HEK293 (cell line): Measurements from ENCODE around the gene INTS7.

Experiments
- CTCF ChIA-PET: fragments of 350-600 bp; formaldehyde crosslinking; extraction: SDS; loops from one replicate; lab custom pipeline; 2021; ENCODE audit warnings: antibody characterized with exemption; lab: Yijun Ruan, JAX
- POLR2A ChIA-PET: fragments of 300-600 bp; formaldehyde crosslinking; extraction: SDS; loops from one replicate; lab custom pipeline; 2020; ENCODE audit warnings: antibody characterized with exemption, inconsistent platforms; lab: Yijun Ruan, JAX
- H3K27ac ChIP-seq: fragments of 200-500 bp; sonication (Bioruptor generic); 2 replicates; pipeline ENCODE4 v1.5.1; 2014; ENCODE audit warnings: low read depth, low read length, control low read depth, inconsistent platforms; ENCODE audit errors: extremely low read depth
- H3K36me3 ChIP-seq, 2 experiments: fragments of 200-500 bp in 1 of 2; sonication (Bioruptor generic) in 1 of 2; 1 replicate in 1 of 2; 2 replicates in 1 of 2; pipeline ENCODE4 v1.5.1; 2014 to 2017; ENCODE audit warnings: inconsistent platforms in 2 of 2, low read length in 2 of 2; ENCODE audit not compliant: control insufficient read depth in 2 of 2, insufficient read depth in 1 of 2
- H3K4me1 ChIP-seq: fragments of 200-500 bp; sonication (Bioruptor generic); 2 replicates; pipeline ENCODE4 v1.5.1; 2014; ENCODE audit warnings: mild to moderate bottlenecking, low read length, inconsistent platforms; ENCODE audit not compliant: control insufficient read depth, insufficient read depth
- H3K4me3 ChIP-seq: 2 replicates; pipeline ENCODE4 v1.5.1; 2011; ENCODE audit warnings: low read depth, mild to moderate bottlenecking, control low read depth, low read length, moderate library complexity
- H3K9me3 ChIP-seq: fragments of 200-500 bp; sonication (Bioruptor generic); 2 replicates; pipeline ENCODE4 v1.5.1; 2014; ENCODE audit warnings: low read depth, low read length, inconsistent platforms; ENCODE audit not compliant: control insufficient read depth, insufficient read depth
- KLF1 ChIP-seq: fragments of 450-650 bp; formaldehyde crosslinking; IDR thresholded peaks from 2 replicates; pipeline ENCODE4 v1.5.1; 2016; ENCODE audit warnings: missing biosample characterization, missing genetic modification characterization
- KLF16 ChIP-seq: fragments of 450-650 bp; formaldehyde crosslinking; IDR thresholded peaks from 2 replicates; pipeline ENCODE4 v1.5.1; 2017; ENCODE audit warnings: missing biosample characterization, missing genetic modification characterization
- MEIS1 ChIP-seq: sonication (generic); formaldehyde crosslinking; IDR thresholded peaks from 2 replicates; pipeline ENCODE4 v1.8.1; 2022; ENCODE audit warnings: missing genetic modification reagents, mild to moderate bottlenecking, borderline replicate concordance
- PBX3 ChIP-seq: sonication (generic); formaldehyde crosslinking; IDR thresholded peaks from 2 replicates; pipeline ENCODE4 v1.8.1; 2022; ENCODE audit warnings: mild to moderate bottlenecking, moderate library complexity, missing genetic modification reagents
- SALL2 ChIP-seq: fragments of 450-650 bp; formaldehyde crosslinking; IDR thresholded peaks from 2 replicates; pipeline ENCODE4 v1.5.0; 2017; ENCODE audit warnings: missing biosample characterization, mild to moderate bottlenecking, missing genetic modification characterization, borderline replicate concordance
- SP2 ChIP-seq: fragments of 450-650 bp; formaldehyde crosslinking; IDR thresholded peaks from 2 replicates; pipeline ENCODE4 v1.5.1; 2016; ENCODE audit warnings: missing biosample characterization, missing genetic modification characterization
- YY1 ChIP-seq: fragments of 450-650 bp; formaldehyde crosslinking; IDR thresholded peaks from 2 replicates; pipeline ENCODE4 v1.5.1; 2018; ENCODE audit warnings: missing biosample characterization, missing genetic modification characterization
- ZBTB21 ChIP-seq: fragments of 450-650 bp; formaldehyde crosslinking; IDR thresholded peaks from 2 replicates; pipeline ENCODE4 v1.5.1; 2017; ENCODE audit warnings: missing biosample characterization, missing genetic modification characterization
- ZBTB7A ChIP-seq: fragments of 450-650 bp; formaldehyde crosslinking; IDR thresholded peaks from 2 replicates; pipeline ENCODE4 v1.5.1; 2016; ENCODE audit warnings: low read depth, missing biosample characterization, missing genetic modification characterization
- ZNF138 ChIP-seq: fragments of 450-650 bp; formaldehyde crosslinking; IDR thresholded peaks from 2 replicates; pipeline ENCODE4 v1.5.1; 2016; ENCODE audit warnings: missing biosample characterization, missing genetic modification characterization, borderline replicate concordance
- ZNF16 ChIP-seq: fragments of 450-650 bp; formaldehyde crosslinking; IDR thresholded peaks from 2 replicates; pipeline ENCODE4 v1.5.1; 2016; ENCODE audit warnings: low read depth, missing biosample characterization, missing genetic modification characterization
- ZNF174 ChIP-seq: fragments of 450-650 bp; formaldehyde crosslinking; IDR thresholded peaks from 2 replicates; pipeline ENCODE4 v1.5.0; 2017; ENCODE audit warnings: missing biosample characterization, mild to moderate bottlenecking, missing genetic modification characterization
- ZNF2 ChIP-seq: fragments of 450-650 bp; formaldehyde crosslinking; IDR thresholded peaks from 2 replicates; pipeline ENCODE4 v1.5.1; 2016; ENCODE audit warnings: missing biosample characterization, missing genetic modification characterization
- ZNF221 ChIP-seq: fragments of 450-650 bp; formaldehyde crosslinking; IDR thresholded peaks from 2 replicates; pipeline ENCODE4 v1.5.1; 2017; ENCODE audit warnings: missing biosample characterization, missing genetic modification characterization, borderline replicate concordance
- ZNF239 ChIP-seq: fragments of 450-650 bp; formaldehyde crosslinking; IDR thresholded peaks from 2 replicates; pipeline ENCODE4 v1.5.1; 2016; ENCODE audit warnings: missing biosample characterization, missing genetic modification characterization
- ZNF311 ChIP-seq: fragments of 450-650 bp; formaldehyde crosslinking; IDR thresholded peaks from 2 replicates; pipeline ENCODE4 v1.5.1; 2017; ENCODE audit warnings: missing biosample characterization, missing genetic modification characterization, borderline replicate concordance
- ZNF473 ChIP-seq: fragments of 450-650 bp; formaldehyde crosslinking; IDR thresholded peaks from 2 replicates; pipeline ENCODE4 v1.5.1; 2017; ENCODE audit warnings: missing biosample characterization, missing genetic modification characterization
- ZNF558 ChIP-seq: fragments of 450-650 bp; formaldehyde crosslinking; IDR thresholded peaks from 2 replicates; pipeline ENCODE4 v1.5.1; 2016; ENCODE audit warnings: missing biosample characterization, missing genetic modification characterization
- ZNF561 ChIP-seq: fragments of 450-650 bp; IDR thresholded peaks from 2 replicates; pipeline ENCODE4 v1.5.1; 2018; ENCODE audit warnings: missing biosample characterization, missing genetic modification characterization, borderline replicate concordance
- ZNF596 ChIP-seq: fragments of 450-650 bp; IDR thresholded peaks from 2 replicates; pipeline ENCODE4 v1.5.0; 2018; ENCODE audit warnings: missing biosample characterization, mild to moderate bottlenecking, missing genetic modification characterization, moderate library complexity
- ZNF645 ChIP-seq: fragments of 450-650 bp; formaldehyde crosslinking; IDR thresholded peaks from 2 replicates; pipeline ENCODE4; 2016; ENCODE audit warnings: missing biosample characterization, missing genetic modification characterization
- ZNF701 ChIP-seq: fragments of 450-650 bp; formaldehyde crosslinking; IDR thresholded peaks from 2 replicates; pipeline ENCODE4 v1.5.1; 2016; ENCODE audit warnings: missing biosample characterization, missing genetic modification characterization
- ZNF792 ChIP-seq: fragments of 450-650 bp; formaldehyde crosslinking; IDR thresholded peaks from 2 replicates; pipeline ENCODE4 v1.5.1; 2016; ENCODE audit warnings: missing biosample characterization, missing genetic modification characterization
- ZSCAN23 ChIP-seq: fragments of 450-650 bp; formaldehyde crosslinking; IDR thresholded peaks from 2 replicates; pipeline ENCODE4 v1.5.1; 2016; ENCODE audit warnings: missing biosample characterization, missing genetic modification characterization
- ZXDB ChIP-seq: fragments of 450-650 bp; formaldehyde crosslinking; IDR thresholded peaks from 2 replicates; pipeline ENCODE4 v1.5.1; 2016; ENCODE audit warnings: missing biosample characterization, missing genetic modification characterization
- TF ChIP-seq, protein P1 (sequence below): fragments of 450-650 bp; formaldehyde crosslinking; IDR thresholded peaks from 2 replicates; pipeline ENCODE4 v1.5.1; 2016; ENCODE audit warnings: missing biosample characterization, missing genetic modification characterization
- TF ChIP-seq, protein P2 (sequence below): fragments of 450-650 bp; formaldehyde crosslinking; IDR thresholded peaks from 2 replicates; pipeline ENCODE4 v1.5.1; 2017; ENCODE audit warnings: missing biosample characterization, missing genetic modification characterization

The INTS7 gene

DNA sequence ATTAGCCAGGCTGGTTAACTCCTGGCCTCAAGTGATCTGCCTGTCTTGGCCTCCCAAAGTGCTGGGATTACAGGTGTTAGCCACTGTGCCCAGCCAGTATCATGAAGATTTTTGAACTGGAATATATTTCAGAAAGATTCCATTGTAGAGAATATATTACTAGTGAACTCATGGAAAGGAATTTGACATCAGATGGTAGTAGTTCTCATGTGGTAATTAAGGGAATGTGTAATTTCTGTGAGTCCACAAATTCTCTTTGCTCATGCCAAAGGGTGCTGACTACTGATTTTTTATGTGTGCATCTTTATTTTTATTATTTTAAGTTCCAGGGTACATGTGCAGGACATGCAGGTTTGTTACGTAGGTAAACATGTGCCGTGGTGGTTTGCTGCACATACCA is 10.6 kb upstream of the INTS7 start:
- Histone ChIP-seq H3K4me1 (no peaks in the 10 kb centered on the region), H3K36me3 (peaks cover 58 to 87% of the 10 kb centered on the region in 2 experiments), H3K4me3 (no peak overlapping the region), H3K9me3 (no peaks in the 10 kb centered on the region), H3K27ac (no peak overlapping the region)
- ChIA-PET POLR2A (no interaction called here), CTCF (interaction anchor here (0.6 to 6.3 kb wide), 3 partner anchors 11 to 348 kb away, joined by 3 to 39 read pairs (median 4); partner anchors contain the start of genes DTL and INTS7)
- TF ChIP-seq ZBTB7A (tag by site-specific recombination), result no peak
- TF ChIP-seq ZNF473 (tag by site-specific recombination), result no peak
- no peak for TF ChIP-seq KLF16 (tag by site-specific recombination)
- no peak for TF ChIP-seq ZNF221 (tag by site-specific recombination)
- no peak for TF ChIP-seq ZBTB21 (tag by site-specific recombination)
- TF ChIP-seq SALL2 (tag by site-specific recombination), result no peak
- TF ChIP-seq ZNF239, result no peak

GRCh38 chr1:212044851-212045250 is 9.5 kb upstream of the INTS7 start:
- H3K4me3 ChIP-seq, result no peak overlapping the region
- no peak overlapping the region for H3K27ac ChIP-seq
- ChIA-PET CTCF (interaction anchor here (0.6 to 6.3 kb wide), 2 partner anchors 10 to 430 kb away, joined by 3 to 39 read pairs; partner anchors contain the start of genes DTL and INTS7), POLR2A (interaction anchor here (0.9 kb wide), 1 partner anchor 9 kb away, joined by 4 read pairs; the partner anchor contains the start of genes DTL and INTS7)
- H3K9me3 ChIP-seq, result no peaks in the 10 kb centered on the region
- H3K36me3 ChIP-seq, result peaks cover 47 to 85% of the 10 kb centered on the region in 2 experiments
- no peak for TF ChIP-seq ZNF138 (tag by site-specific recombination)
- TF ChIP-seq, protein P1, sequence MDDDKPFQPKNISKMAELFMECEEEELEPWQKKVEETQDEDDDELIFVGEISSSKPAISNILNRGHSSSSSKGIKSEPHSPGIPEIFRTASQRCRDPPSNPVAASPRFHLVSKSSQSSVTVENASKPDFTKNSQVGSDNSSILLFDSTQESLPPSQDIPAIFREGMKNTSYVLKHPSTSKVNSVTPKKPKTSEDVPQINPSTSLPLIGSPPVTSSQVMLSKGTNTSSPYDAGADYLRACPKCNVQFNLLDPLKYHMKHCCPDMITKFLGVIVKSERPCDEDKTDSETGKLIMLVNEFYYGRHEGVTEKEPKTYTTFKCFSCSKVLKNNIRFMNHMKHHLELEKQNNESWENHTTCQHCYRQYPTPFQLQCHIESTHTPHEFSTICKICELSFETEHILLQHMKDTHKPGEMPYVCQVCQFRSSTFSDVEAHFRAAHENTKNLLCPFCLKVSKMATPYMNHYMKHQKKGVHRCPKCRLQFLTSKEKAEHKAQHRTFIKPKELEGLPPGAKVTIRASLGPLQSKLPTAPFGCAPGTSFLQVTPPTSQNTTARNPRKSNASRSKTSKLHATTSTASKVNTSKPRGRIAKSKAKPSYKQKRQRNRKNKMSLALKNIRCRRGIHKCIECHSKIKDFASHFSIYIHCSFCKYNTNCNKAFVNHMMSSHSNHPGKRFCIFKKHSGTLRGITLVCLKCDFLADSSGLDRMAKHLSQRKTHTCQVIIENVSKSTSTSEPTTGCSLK (tag by site-specific recombination), result no peak
- no peak for TF ChIP-seq ZNF311 (tag by site-specific recombination)
- no peak for TF ChIP-seq ZNF561 (tag by site-specific recombination)
- no peak for TF ChIP-seq ZNF16 (tag by site-specific recombination)
- TF ChIP-seq PBX3 (CRISPR knock-in tag), result no peak
- TF ChIP-seq ZNF701 (tag by site-specific recombination), result no peak
- no peak for TF ChIP-seq SP2 (tag by site-specific recombination)
- TF ChIP-seq ZNF645 (tag by site-specific recombination), result no peak
- TF ChIP-seq ZNF2 (tag by site-specific recombination), result no peak
- no peak for TF ChIP-seq ZSCAN23 (tag by site-specific recombination)
- TF ChIP-seq ZNF174 (tag by site-specific recombination), result no peak
- TF ChIP-seq ZXDB (tag by site-specific recombination), result no peak
- TF ChIP-seq KLF1 (tag by site-specific recombination), result no peak
- TF ChIP-seq MEIS1 (CRISPR knock-in tag), result no peak
- no peak for TF ChIP-seq ZNF596 (tag by site-specific recombination)
- TF ChIP-seq, protein P2, sequence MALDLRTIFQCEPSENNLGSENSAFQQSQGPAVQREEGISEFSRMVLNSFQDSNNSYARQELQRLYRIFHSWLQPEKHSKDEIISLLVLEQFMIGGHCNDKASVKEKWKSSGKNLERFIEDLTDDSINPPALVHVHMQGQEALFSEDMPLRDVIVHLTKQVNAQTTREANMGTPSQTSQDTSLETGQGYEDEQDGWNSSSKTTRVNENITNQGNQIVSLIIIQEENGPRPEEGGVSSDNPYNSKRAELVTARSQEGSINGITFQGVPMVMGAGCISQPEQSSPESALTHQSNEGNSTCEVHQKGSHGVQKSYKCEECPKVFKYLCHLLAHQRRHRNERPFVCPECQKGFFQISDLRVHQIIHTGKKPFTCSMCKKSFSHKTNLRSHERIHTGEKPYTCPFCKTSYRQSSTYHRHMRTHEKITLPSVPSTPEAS (tag by site-specific recombination), result no peak
- no peak for TF ChIP-seq ZNF558 (tag by site-specific recombination)
- TF ChIP-seq ZNF792 (tag by site-specific recombination), result no peak
- no peak for TF ChIP-seq YY1 (tag by site-specific recombination)
- TF ChIP-seq, all 188 proteins: peak for 0
- no peaks in the 10 kb centered on the region for H3K4me1 ChIP-seq
